Natural killer cell treated with Interleukin-12 subunit alpha and Interleukin-12 subunit beta and Interleukin-15 and Interleukin-18, amount 100 ng/mL, for 72 hours (primary cell): ENCODE results near the gene GOLGA8A. TPM values are rescaled to one million over a fixed set of nuclear protein-coding genes. Genes with fewer than 3 reads are reported as not detected.

Experiments used
- ATAC-seq, 2 donors: fragments of 150-1000 bp; cut with Tn5 transposase in 1 of 2; sonication (Bioruptor Pico), chemical (Tn5 transposase) in 1 of 2; 2 replicates each; pipeline ENCODE4 v1.10.0; 2021
- DNase-seq: peaks from one replicate; pipeline ENCODE4 v3.0.0; 2022; ENCODE audit warnings: low spot score
- H3K27ac Mint-ChIP-seq, 2 donors: 1 replicate in 1 of 2; 2 replicates in 1 of 2; pipeline ENCODE4 v1.8.0; 2022; ENCODE audit warnings: mixed read lengths in 2 of 2, mild to moderate bottlenecking in 1 of 2, moderate library complexity in 1 of 2
- H3K27me3 Mint-ChIP-seq, 2 donors: 1 replicate in 1 of 2; 2 replicates in 1 of 2; pipeline ENCODE4 v1.8.0; 2022; ENCODE audit warnings: mixed read lengths in 2 of 2
- H3K36me3 Mint-ChIP-seq: one replicate; pipeline ENCODE4 v1.8.0; 2022; ENCODE audit warnings: mixed read lengths
- H3K4me1 Mint-ChIP-seq, 2 donors: 1 replicate in 1 of 2; 2 replicates in 1 of 2; pipeline ENCODE4 v1.8.0; 2022; ENCODE audit warnings: low read depth in 2 of 2, mixed read lengths in 2 of 2, mild to moderate bottlenecking in 1 of 2
- H3K4me3 Mint-ChIP-seq: one replicate; pipeline ENCODE4 v1.8.0; 2022; ENCODE audit warnings: mixed read lengths
- H3K9me3 Mint-ChIP-seq: 2 replicates; pipeline ENCODE4 v1.8.0; 2022; ENCODE audit warnings: mixed read lengths
- total RNA-seq, 2 donors: library from RNA; stranded (reverse); gene quantifications; one replicate each; pipeline ENCODE4 v1.2.3, GENCODE V29; 2022

GOLGA8A gene, protein sequence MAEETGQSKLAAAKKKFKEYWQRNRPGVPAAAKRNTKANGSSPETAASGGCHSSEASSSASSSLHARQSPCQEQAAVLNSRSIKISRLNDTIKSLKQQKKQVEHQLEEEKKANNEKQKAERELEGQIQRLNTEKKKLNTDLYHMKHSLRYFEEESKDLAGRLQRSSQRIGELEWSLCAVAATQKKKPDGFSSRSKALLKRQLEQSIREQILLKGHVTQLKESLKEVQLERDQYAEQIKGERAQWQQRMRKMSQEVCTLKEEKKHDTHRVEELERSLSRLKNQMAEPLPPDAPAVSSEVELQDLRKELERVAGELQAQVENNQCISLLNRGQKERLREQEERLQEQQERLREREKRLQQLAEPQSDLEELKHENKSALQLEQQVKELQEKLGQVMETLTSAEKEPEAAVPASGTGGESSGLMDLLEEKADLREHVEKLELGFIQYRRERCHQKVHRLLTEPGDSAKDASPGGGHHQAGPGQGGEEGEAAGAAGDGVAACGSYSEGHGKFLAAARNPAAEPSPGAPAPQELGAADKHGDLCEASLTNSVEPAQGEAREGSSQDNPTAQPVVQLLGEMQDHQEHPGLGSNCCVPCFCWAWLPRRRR
- 100 to 1,000 TPM; 228 to 360 TPM for total RNA-seq

GRCh38 chr15:34437687-34438086, at the start of gene GOLGA8A:
GOLGA8A (minus strand) TSS chr15:34437808; CDS start chr15:34389691, 48,117 bp downstream.
- Mint-ChIP-seq H3K27ac (peak within 1 kb of the TSS; percentile 88 to 90), H3K36me3 (peaks cover 9% of the 10 kb centered on the region), H3K9me3 (no peaks in the 10 kb centered on the region), H3K27me3 (peaks cover 0 to 19% of the 10 kb centered on the region in 2 donors), H3K4me3 (peak within 1 kb of the TSS; percentile 90), H3K4me1 (peaks cover 23 to 24% of the 10 kb centered on the region in 2 donors)
- DNase-seq (peak; percentile 86), ATAC-seq (peak; percentile 83 to 90)

DNA sequence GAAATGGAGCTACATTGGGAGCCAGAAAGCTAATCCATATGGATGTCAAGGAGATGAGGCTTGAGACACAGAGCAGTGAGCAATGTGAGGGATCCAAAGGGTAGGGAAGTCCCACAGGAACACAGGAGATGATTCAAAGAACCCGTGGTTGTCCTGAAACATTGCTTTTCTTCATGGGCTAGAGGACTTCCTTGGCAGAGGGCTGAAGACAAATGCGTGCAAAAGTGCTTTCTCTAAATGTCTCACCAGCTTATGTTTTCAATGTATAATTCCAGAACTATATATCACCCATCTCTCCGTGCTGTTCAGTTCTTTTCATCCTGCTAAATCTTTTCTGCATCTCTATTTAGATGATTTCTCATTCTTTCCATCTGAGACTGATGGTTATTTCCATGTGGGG, 46.0 kb upstream of the GOLGA8A start:
- DNase-seq = no peak
- no peak overlapping the region for H3K4me3 Mint-ChIP-seq
- H3K9me3 Mint-ChIP-seq = no peaks in the 10 kb centered on the region
- no peaks in the 10 kb centered on the region for H3K36me3 Mint-ChIP-seq
- H3K27ac Mint-ChIP-seq = no peak overlapping the region
- H3K4me1 Mint-ChIP-seq = no peaks in the 10 kb centered on the region
- peaks cover 44 to 69% of the 10 kb centered on the region in 2 donors for H3K27me3 Mint-ChIP-seq
- ATAC-seq = no peak

- H3K9me3 Mint-ChIP-seq = no peaks in the 10 kb centered on the region
- no peak overlapping the region for H3K27ac Mint-ChIP-seq
- no peaks in the 10 kb centered on the region for H3K36me3 Mint-ChIP-seq
- no peak for ATAC-seq
- peaks cover 46 to 71% of the 10 kb centered on the region in 2 donors for H3K27me3 Mint-ChIP-seq
- H3K4me3 Mint-ChIP-seq = no peak overlapping the region
- no peak for DNase-seq
- no peaks in the 10 kb centered on the region for H3K4me1 Mint-ChIP-seq
Measured at GRCh38 chr15:34481370-34481769, 43.8 kb upstream of the GOLGA8A start.

- H3K9me3 Mint-ChIP-seq = no peaks in the 10 kb centered on the region
- peaks cover 30 to 62% of the 10 kb centered on the region in 2 donors for H3K27me3 Mint-ChIP-seq
- no peaks in the 10 kb centered on the region for H3K36me3 Mint-ChIP-seq
- peaks cover 0 to 7% of the 10 kb centered on the region in 2 donors for H3K4me1 Mint-ChIP-seq
- DNase-seq (no peak), ATAC-seq (no peak)
- no peak overlapping the region for H3K27ac Mint-ChIP-seq
- H3K4me3 Mint-ChIP-seq = no peak overlapping the region
Measured at GRCh38 chr15:34473840-34474239, 36.2 kb upstream of the GOLGA8A start.

- Mint-ChIP-seq H3K27me3 (peaks cover 27 to 56% of the 10 kb centered on the region in 2 donors), H3K4me1 (peaks cover 0 to 10% of the 10 kb centered on the region in 2 donors), H3K27ac (no peak overlapping the region), H3K4me3 (no peak overlapping the region), H3K9me3 (no peaks in the 10 kb centered on the region), H3K36me3 (no peaks in the 10 kb centered on the region)
- ATAC-seq = no peak
- DNase-seq = no peak
Measured at GRCh38 chr15:34472947-34473346, 35.3 kb upstream of the GOLGA8A start.

DNA sequence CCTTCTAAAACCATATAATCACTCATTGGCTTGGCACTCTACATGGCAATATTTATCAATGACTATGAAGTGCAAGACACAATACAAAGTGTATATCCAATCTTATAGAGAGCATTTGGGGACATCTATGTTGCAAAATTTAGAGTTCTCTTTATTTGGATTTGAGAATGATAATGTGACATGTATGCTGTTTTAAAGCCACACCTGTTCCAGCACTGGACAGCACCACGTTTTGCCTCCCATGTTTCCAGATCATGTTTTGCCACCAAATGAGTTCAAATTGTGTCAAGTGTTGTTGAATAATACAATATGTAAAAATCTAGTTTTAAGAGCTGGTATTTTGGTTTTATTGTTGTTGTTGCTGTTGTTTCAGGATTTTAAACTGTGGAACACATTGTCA, 33.3 kb upstream of the GOLGA8A start:
- H3K27me3 Mint-ChIP-seq = peaks cover 17 to 40% of the 10 kb centered on the region in 2 donors
- DNase-seq (no peak), ATAC-seq (no peak)
- H3K9me3 Mint-ChIP-seq = no peaks in the 10 kb centered on the region
- H3K27ac Mint-ChIP-seq = no peak overlapping the region
- H3K4me3 Mint-ChIP-seq = no peak overlapping the region
- H3K4me1 Mint-ChIP-seq = peaks cover 0 to 10% of the 10 kb centered on the region in 2 donors
- H3K36me3 Mint-ChIP-seq = no peaks in the 10 kb centered on the region

- Mint-ChIP-seq H3K36me3 (no peaks in the 10 kb centered on the region), H3K4me1 (peaks cover 0 to 10% of the 10 kb centered on the region in 2 donors), H3K27me3 (peaks cover 15 to 39% of the 10 kb centered on the region in 2 donors), H3K27ac (no peak overlapping the region), H3K9me3 (no peaks in the 10 kb centered on the region), H3K4me3 (no peak overlapping the region)
- ATAC-seq = no peak
- no peak for DNase-seq
Measured at GRCh38 chr15:34470091-34470490, 32.5 kb upstream of the GOLGA8A start.

DNA sequence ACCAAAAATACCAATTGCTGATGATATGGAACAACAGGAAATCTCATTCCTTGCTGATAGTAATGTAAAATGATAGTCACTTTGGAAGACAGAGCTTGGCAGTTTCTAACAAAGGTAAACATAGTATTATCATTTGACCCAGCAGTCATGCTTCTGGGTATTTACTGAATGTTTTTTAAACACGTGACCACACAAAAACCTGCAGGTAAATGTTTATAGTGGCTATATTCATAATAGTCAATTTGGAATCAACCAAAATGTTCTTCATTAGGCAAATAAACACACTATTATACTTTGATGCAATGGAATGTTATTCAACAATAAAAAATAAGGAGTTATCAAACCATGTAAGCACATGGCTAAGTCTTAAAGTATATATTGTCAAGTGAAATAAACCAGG, 24.1 kb upstream of the GOLGA8A start:
- no peak overlapping the region for H3K27ac Mint-ChIP-seq
- DNase-seq = no peak
- H3K4me1 Mint-ChIP-seq = no peaks in the 10 kb centered on the region
- no peak overlapping the region for H3K4me3 Mint-ChIP-seq
- no peak for ATAC-seq
- H3K9me3 Mint-ChIP-seq = no peaks in the 10 kb centered on the region
- peaks cover 21 to 38% of the 10 kb centered on the region in 2 donors for H3K27me3 Mint-ChIP-seq
- no peaks in the 10 kb centered on the region for H3K36me3 Mint-ChIP-seq

DNA sequence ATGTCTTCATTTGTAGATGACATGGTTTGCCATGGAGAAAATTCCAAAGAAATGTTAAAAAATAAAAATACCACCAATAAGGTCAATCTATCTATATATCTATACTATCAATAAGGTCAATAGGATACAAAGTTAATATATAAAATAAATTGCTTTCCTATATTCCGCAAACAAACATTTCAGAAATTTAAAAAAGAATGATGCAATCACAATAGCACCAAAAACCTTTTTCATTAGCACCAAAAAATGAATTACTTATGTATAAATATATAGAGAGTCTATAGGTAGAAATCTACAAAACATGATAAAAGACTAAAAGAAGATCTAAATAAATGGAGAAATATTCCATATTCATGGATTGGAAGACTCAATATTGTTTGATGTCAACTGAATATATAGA, 22.8 kb upstream of the GOLGA8A start:
- Mint-ChIP-seq H3K4me1 (no peaks in the 10 kb centered on the region), H3K9me3 (no peaks in the 10 kb centered on the region), H3K27ac (no peak overlapping the region), H3K27me3 (peaks cover 19 to 33% of the 10 kb centered on the region in 2 donors), H3K4me3 (no peak overlapping the region), H3K36me3 (no peaks in the 10 kb centered on the region)
- ATAC-seq (no peak), DNase-seq (no peak)

GRCh38 chr15:34456658-34457057, 19.1 kb upstream of the GOLGA8A start:
- Mint-ChIP-seq H3K4me1 (no peaks in the 10 kb centered on the region), H3K9me3 (no peaks in the 10 kb centered on the region), H3K27me3 (peaks cover 15 to 34% of the 10 kb centered on the region in 2 donors), H3K36me3 (no peaks in the 10 kb centered on the region), H3K27ac (no peak overlapping the region), H3K4me3 (no peak overlapping the region)
- DNase-seq (no peak), ATAC-seq (no peak)

- Mint-ChIP-seq H3K27ac (no peak overlapping the region), H3K27me3 (peaks cover 23 to 50% of the 10 kb centered on the region in 2 donors), H3K4me1 (peaks cover under 1 to 1% of the 10 kb centered on the region in 2 donors), H3K4me3 (no peak overlapping the region), H3K36me3 (no peaks in the 10 kb centered on the region), H3K9me3 (no peaks in the 10 kb centered on the region)
- DNase-seq (no peak), ATAC-seq (no peak)
Measured at GRCh38 chr15:34442891-34443290, 5.3 kb upstream of the GOLGA8A start.

DNA sequence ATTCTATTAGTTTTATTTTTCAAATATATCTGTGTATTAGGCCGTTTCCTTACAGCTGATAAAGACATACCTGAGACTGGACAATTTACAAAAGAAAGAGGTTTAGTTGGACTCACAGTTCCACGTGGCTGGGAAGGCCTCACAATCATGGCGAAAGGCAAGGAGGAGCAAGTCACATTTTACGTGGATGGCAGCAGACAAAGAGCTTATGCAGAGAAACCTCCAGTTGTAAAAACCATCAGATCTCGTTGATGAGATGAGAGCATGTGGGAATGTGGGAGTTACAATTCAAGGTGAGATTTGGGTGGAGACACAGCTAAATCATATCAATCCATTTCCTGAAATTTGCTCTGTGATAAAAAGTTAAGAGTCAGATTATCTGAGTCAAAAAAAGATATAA, 2.3 kb upstream of the GOLGA8A start:
- H3K4me3 Mint-ChIP-seq = no peak overlapping the region
- ATAC-seq = no peak
- H3K27ac Mint-ChIP-seq = no peak overlapping the region
- H3K9me3 Mint-ChIP-seq = no peaks in the 10 kb centered on the region
- DNase-seq = no peak
- H3K27me3 Mint-ChIP-seq = peaks cover 10 to 41% of the 10 kb centered on the region in 2 donors
- peaks cover 17% of the 10 kb centered on the region in 2 donors for H3K4me1 Mint-ChIP-seq
- H3K36me3 Mint-ChIP-seq = no peaks in the 10 kb centered on the region

DNA sequence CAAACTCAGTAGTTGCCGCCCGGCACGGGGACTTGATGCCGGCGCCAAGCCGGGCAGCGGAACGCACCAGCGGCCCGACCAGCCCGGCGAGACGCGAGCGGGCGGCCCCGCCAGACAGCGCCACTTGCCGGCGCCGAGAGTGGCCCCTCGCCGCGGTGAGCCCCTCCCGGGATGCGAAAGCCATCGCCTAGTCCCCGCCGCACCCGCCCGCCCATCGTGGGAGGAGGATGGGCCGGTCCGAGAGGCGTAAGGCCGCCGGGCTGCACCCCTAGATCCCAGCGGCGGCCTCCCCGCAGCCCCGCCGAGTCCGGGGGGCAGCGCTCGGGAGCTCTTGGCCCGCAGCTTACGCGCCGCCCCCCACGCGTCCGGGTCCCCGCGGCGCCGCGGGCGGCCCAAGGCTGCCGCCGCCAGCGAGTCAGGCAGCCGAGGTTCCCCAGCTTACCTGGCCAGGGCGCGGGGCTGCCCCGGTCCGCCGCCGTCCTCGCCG, 609 bp downstream of the GOLGA8A start:
- Mint-ChIP-seq H3K27ac (no peak overlapping the region), H3K4me1 (peaks cover 24 to 27% of the 10 kb centered on the region in 2 donors), H3K4me3 (peak overlapping the region; percentile 86), H3K36me3 (peaks cover 15% of the 10 kb centered on the region), H3K9me3 (no peaks in the 10 kb centered on the region), H3K27me3 (peaks cover 0 to 17% of the 10 kb centered on the region in 2 donors)
- ATAC-seq (peak; percentile 78 to 82), DNase-seq (peak; percentile 71)
